Tibial nerve (tissue), 4 donors: ENCODE measurements around the gene CMIP. TPM values are rescaled to one million over a fixed set of nuclear protein-coding genes. Genes with fewer than 3 reads are reported as not detected.

ENCODE experiments used
- DNase-seq, 2 donors: peaks; one replicate each; pipeline ENCODE4 v3.0.0-alpha.2; 2019; ENCODE audit warnings: low spot score in 2 of 2
- H3K27ac ChIP-seq, 4 donors: fragments of 200-600 bp; sonication (generic) in 3 of 4; one replicate each; pipeline ENCODE4 v1.5.1; 2017 to 2019; ENCODE audit warnings: mild to moderate bottlenecking in 1 of 4
- H3K27me3 ChIP-seq, 2 donors: fragments of 200-600 bp; sonication (generic) in 1 of 2; one replicate each; pipeline versions ENCODE4 v1.5.1 to v1.6.0; 2017 to 2019
- H3K36me3 ChIP-seq, 3 donors: fragments of 200-600 bp; sonication (generic); one replicate each; pipeline ENCODE4 v1.5.1; 2018 to 2019
- H3K4me1 ChIP-seq, 4 donors: fragments of 200-600 bp; sonication (generic) in 3 of 4; one replicate each; pipeline ENCODE4 v1.5.1; 2017 to 2019
- H3K4me3 ChIP-seq, 4 donors: fragments of 200-600 bp; sonication (generic) in 3 of 4; one replicate each; pipeline ENCODE4 v1.5.1; 2017 to 2019; ENCODE audit warnings: mild to moderate bottlenecking in 1 of 4, moderate library complexity in 1 of 4
- H3K9me3 ChIP-seq, 4 donors: fragments of 200-600 bp; sonication (generic) in 3 of 4; one replicate each; pipeline ENCODE4 v1.5.1; 2017 to 2019
- EP300 ChIP-seq, 2 donors: sonication (generic); formaldehyde crosslinking; IDR thresholded peaks; one replicate each; pipeline ENCODE4 v1.6.1; 2017; ENCODE audit warnings: antibody characterized with exemption in 2 of 2, mild to moderate bottlenecking in 1 of 2
- POLR2A ChIP-seq, 2 donors: fragments of 450-650 bp; IDR thresholded peaks; one replicate each; pipeline ENCODE4 v1.6.1; 2017; ENCODE audit warnings: antibody characterized with exemption in 2 of 2, mild to moderate bottlenecking in 2 of 2, moderate library complexity in 2 of 2
- WGBS, 2 donors: methylation state at CpG; one replicate each; pipeline ENCODE4 v1.1.5; 2018; 5-methylcytosine and 5-hydroxymethylcytosine counted together
- total RNA-seq, 4 donors: library from RNA; depleted of rRNA; stranded (reverse); fragments of >200 nt; gene quantifications; one replicate each; pipeline ENCODE4 v1.1.0, GENCODE V29; 2016
- TF ChIP-seq, protein P1 (sequence below), 5 experiments: fragments of 200-600 bp in 3 of 5; fragments of 450-650 bp in 2 of 5; sonication (generic) in 3 of 5; IDR thresholded peaks; one replicate each; pipeline ENCODE4 v1.5.1; 2016 to 2019; ENCODE audit warnings: antibody characterized with exemption in 5 of 5, mild to moderate bottlenecking in 3 of 5, moderate library complexity in 2 of 5

The CMIP gene
- total RNA-seq, 4 donors from 2014 or later = 28.2 to 48.8 (median 31.8) TPM

DNA sequence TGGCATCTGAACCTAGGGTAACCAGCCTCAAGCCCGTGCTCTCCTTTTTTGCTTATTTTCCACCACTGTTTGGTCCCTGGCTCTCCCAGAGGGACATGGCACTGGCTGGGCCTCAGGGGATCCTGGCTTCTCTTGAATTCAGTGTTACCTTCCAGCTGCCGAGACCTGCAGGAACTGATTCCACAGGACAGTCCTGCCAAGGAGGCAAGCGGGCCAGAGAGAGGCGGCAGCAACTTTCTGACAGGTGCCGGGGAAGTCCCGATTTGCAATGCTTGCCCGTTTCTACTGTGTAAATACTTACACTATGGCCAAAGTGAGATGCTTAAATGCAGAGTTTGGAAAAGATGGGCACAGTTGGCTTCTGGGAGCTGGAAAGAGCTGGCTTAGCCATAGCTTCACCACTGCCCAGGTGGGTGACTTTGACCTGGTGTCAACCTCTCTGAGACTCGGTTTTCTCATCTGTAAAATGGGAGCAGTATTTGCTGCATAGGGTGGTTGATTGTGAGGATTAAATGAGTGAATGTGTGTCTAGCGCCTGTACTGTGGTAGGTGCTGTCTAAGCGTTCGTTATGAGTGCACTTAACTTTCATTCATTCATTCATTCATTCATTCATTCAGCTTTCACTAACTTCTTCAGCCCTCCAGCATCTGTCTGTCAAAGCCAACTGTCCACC lies 124.9 kb downstream of the CMIP start:
- no peaks in the 10 kb centered on the region for H3K9me3 ChIP-seq
- H3K36me3 ChIP-seq = no peaks in the 10 kb centered on the region
- no peak overlapping the region for H3K27ac ChIP-seq
- H3K4me1 ChIP-seq = peaks cover 0 to 22% (median 2%) of the 10 kb centered on the region in 4 donors
- H3K27me3 ChIP-seq = no peaks in the 10 kb centered on the region
- TF ChIP-seq POLR2A (IDR thresholded peaks at IDR 0.05) = no peak
- no peak for TF ChIP-seq EP300 (IDR thresholded peaks at IDR 0.05)
- TF ChIP-seq, protein P1, sequence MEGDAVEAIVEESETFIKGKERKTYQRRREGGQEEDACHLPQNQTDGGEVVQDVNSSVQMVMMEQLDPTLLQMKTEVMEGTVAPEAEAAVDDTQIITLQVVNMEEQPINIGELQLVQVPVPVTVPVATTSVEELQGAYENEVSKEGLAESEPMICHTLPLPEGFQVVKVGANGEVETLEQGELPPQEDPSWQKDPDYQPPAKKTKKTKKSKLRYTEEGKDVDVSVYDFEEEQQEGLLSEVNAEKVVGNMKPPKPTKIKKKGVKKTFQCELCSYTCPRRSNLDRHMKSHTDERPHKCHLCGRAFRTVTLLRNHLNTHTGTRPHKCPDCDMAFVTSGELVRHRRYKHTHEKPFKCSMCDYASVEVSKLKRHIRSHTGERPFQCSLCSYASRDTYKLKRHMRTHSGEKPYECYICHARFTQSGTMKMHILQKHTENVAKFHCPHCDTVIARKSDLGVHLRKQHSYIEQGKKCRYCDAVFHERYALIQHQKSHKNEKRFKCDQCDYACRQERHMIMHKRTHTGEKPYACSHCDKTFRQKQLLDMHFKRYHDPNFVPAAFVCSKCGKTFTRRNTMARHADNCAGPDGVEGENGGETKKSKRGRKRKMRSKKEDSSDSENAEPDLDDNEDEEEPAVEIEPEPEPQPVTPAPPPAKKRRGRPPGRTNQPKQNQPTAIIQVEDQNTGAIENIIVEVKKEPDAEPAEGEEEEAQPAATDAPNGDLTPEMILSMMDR (IDR thresholded peaks at IDR 0.05) = no peak
- no peak for DNase-seq
- H3K4me3 ChIP-seq = no peak overlapping the region
- 88 to 91% methylated on average over 11 of the region's 11 CpGs for WGBS, 2 donors

GRCh38 chr16:81570151-81570846 lies 125.7 kb downstream of the CMIP start:
- H3K27me3 ChIP-seq = no peaks in the 10 kb centered on the region
- no peak for DNase-seq
- H3K9me3 ChIP-seq = no peaks in the 10 kb centered on the region
- no peak overlapping the region for H3K27ac ChIP-seq
- H3K4me1 ChIP-seq = peaks cover 0 to 18% (median 2%) of the 10 kb centered on the region in 4 donors
- H3K36me3 ChIP-seq = no peaks in the 10 kb centered on the region
- no peak overlapping the region for H3K4me3 ChIP-seq
- TF ChIP-seq EP300 (IDR thresholded peaks at IDR 0.05) = no peak
- TF ChIP-seq POLR2A (IDR thresholded peaks at IDR 0.05) = no peak
- TF ChIP-seq, protein P1 (IDR thresholded peaks at IDR 0.05) = no peak
- 64 to 81% methylated on average over 15 to 17 of the region's 18 CpGs for WGBS, 2 donors

- 93 to 98% methylated on average over 4 of the region's 4 CpGs for WGBS, 2 donors
- peaks cover 0 to 18% (median 2%) of the 10 kb centered on the region in 4 donors for H3K4me1 ChIP-seq
- no peak for DNase-seq
- no peaks in the 10 kb centered on the region for H3K9me3 ChIP-seq
- no peaks in the 10 kb centered on the region for H3K27me3 ChIP-seq
- no peaks in the 10 kb centered on the region for H3K36me3 ChIP-seq
- no peak overlapping the region for H3K4me3 ChIP-seq
- no peak overlapping the region for H3K27ac ChIP-seq
- no peak for TF ChIP-seq EP300 (IDR thresholded peaks at IDR 0.05)
- TF ChIP-seq, protein P1 (IDR thresholded peaks at IDR 0.05) = no peak
- no peak for TF ChIP-seq POLR2A (IDR thresholded peaks at IDR 0.05)
These were observed 126.6 kb downstream of the CMIP start for GRCh38 chr16:81571175-81571574.

DNA sequence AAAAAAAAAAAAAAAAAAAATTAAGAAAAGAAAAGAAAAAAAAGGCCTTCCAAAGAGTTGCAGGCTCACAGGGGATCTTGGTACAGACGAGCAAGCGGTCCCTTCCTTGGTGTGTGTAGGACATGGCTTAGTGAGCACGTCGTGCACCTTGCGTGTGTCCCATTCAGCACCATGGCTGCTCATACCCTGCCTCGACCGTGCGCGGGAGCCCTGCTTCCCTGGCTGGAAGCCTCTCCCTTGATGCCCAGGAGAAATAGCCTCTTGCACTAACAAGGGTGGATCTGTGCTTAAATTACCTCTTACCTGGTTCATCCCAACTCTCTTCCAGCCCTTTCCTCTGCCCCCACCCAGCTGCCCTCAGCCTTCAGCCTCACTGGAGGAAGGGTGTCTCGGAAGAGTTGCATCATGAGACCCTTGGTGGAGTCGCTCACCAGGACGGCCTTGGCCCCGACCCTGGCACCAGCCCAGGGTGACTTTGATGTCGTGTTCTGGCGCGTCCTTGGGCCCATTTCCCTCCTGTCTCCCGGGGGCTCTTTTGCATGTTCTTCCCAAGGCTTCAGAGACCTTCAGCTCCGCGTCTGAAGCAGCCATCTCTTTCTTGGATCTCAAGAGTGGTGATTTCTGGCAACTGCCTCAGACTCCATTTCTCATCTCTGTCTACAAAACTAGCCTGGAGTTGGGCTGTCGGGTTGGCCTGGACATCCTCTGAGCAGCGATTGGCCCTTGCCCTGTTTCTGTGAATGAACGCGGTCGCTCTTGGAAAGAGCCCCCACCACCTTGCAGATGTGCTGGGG lies 127.2 kb downstream of the CMIP start:
- WGBS, 2 donors = 82 to 83% methylated on average over 21 to 24 of the region's 24 CpGs
- Histone ChIP-seq H3K36me3 (no peaks in the 10 kb centered on the region), H3K27ac (no peak overlapping the region), H3K4me1 (peaks cover 0 to 18% (median 2%) of the 10 kb centered on the region in 4 donors), H3K4me3 (no peak overlapping the region), H3K27me3 (no peaks in the 10 kb centered on the region), H3K9me3 (no peaks in the 10 kb centered on the region)
- DNase-seq = no peak
- TF ChIP-seq POLR2A (IDR thresholded peaks at IDR 0.05) = no peak
- no peak for TF ChIP-seq EP300 (IDR thresholded peaks at IDR 0.05)
- TF ChIP-seq, protein P1 (IDR thresholded peaks at IDR 0.05) = no peak
